A549 (cell line): ENCODE results near the gene DHX8. TPM values are rescaled to one million over a fixed set of nuclear protein-coding genes. Genes with fewer than 3 reads are reported as not detected.

Source experiments
- ATAC-seq, 2 experiments: fragments of 200-7000 bp in 1 of 2; fragments of >200 bp in 1 of 2; cut with Nextera tagmentation in 1 of 2; cut with Tn5 transposase in 1 of 2; 3 replicates each; pipeline versions ENCODE4 v1.8.0 to v1.9.1; 2018 to 2020; ENCODE audit warnings: mild to moderate bottlenecking in 1 of 2, moderate library complexity in 1 of 2
- CTCF ChIA-PET: fragments of 300-600 bp; sonication (Branson Sonifier 250); formaldehyde crosslinking; extraction: SDS; loops from one replicate; lab custom pipeline; 2021; ENCODE audit warnings: antibody characterized with exemption, inconsistent platforms; lab: Yijun Ruan, JAX
- POLR2A ChIA-PET: fragments of 350-600 bp; formaldehyde crosslinking; extraction: SDS; loops from one replicate; lab custom pipeline; 2021; ENCODE audit warnings: antibody characterized with exemption, inconsistent platforms; lab: Yijun Ruan, JAX
- DNase-seq, 2 experiments: peaks; one replicate each; pipeline versions ENCODE4 v3.0.0 to v3.0.0-alpha.2; 2011 to 2016; ENCODE audit warnings: low read depth in 1 of 2, low spot score in 1 of 2
- FAIRE-seq: peaks from 2 replicates; lab custom pipeline; 2011; peaks lifted over from hg19 to GRCh38; lab: Jason Lieb, UNC
- H3K27ac ChIP-seq, 2 experiments: fragments of >200 bp; sonication (Bioruptor Twin); formaldehyde crosslinking; 3 replicates each; pipeline ENCODE4 v1.5.1; 2016 to 2017
- H3K4me1 ChIP-seq: fragments of >200 bp; sonication (Bioruptor Twin); formaldehyde crosslinking; 3 replicates; pipeline ENCODE4 v1.6.1; 2016
- H3K4me2 ChIP-seq: fragments of >200 bp; sonication (Bioruptor Twin); formaldehyde crosslinking; 3 replicates; pipeline ENCODE4 v1.6.1; 2016
- H3K4me3 ChIP-seq: fragments of >200 bp; sonication (Bioruptor Twin); formaldehyde crosslinking; 3 replicates; pipeline ENCODE4 v1.5.1; 2016
- H3K9me3 ChIP-seq: fragments of >200 bp; sonication (Bioruptor Twin); formaldehyde crosslinking; 3 replicates; pipeline ENCODE4 v1.6.1; 2016
- EHF ChIP-seq: fragments of 250-450 bp; sonication (Bioruptor Pico); IDR thresholded peaks from 2 replicates; pipeline ENCODE4 v1.5.0; 2020; ENCODE audit warnings: mild to moderate bottlenecking
- EP300 ChIP-seq, 2 experiments: fragments of >200 bp; sonication (Bioruptor Twin); formaldehyde crosslinking; IDR thresholded peaks; 2 replicates in 1 of 2; 3 replicates in 1 of 2; pipeline ENCODE4 v1.6.1; 2016 to 2017
- ESRRA ChIP-seq: fragments of 150-350 bp; IDR thresholded peaks from 2 replicates; pipeline ENCODE4 v1.6.1; 2014; ENCODE audit warnings: mild to moderate bottlenecking, low read length, borderline replicate concordance
- FOSL2 ChIP-seq, 2 experiments: fragments of 450-650 bp in 1 of 2; fragments of >200 bp in 1 of 2; sonication (Bioruptor Twin) in 1 of 2; formaldehyde crosslinking; IDR thresholded peaks; 2 replicates each; pipeline versions ENCODE4 v1.5.0 to v1.6.1; 2016 to 2020; ENCODE audit warnings: mild to moderate bottlenecking in 1 of 2, moderate library complexity in 1 of 2
- HMGXB4 ChIP-seq: fragments of 250-450 bp; sonication (Bioruptor Pico); IDR thresholded peaks from 2 replicates; pipeline ENCODE4 v1.5.0; 2021; ENCODE audit warnings: mild to moderate bottlenecking, moderate library complexity, borderline replicate concordance
- HOXB5 ChIP-seq: fragments of 250-450 bp; sonication (Bioruptor Pico); IDR thresholded peaks from 2 replicates; pipeline ENCODE4 v1.5.0; 2020; ENCODE audit warnings: mild to moderate bottlenecking, moderate library complexity
- MAFK ChIP-seq: fragments of 450-650 bp; IDR thresholded peaks from 2 replicates; pipeline ENCODE4 v1.6.1; 2014; ENCODE audit not compliant: partially characterized antibody
- RARB ChIP-seq: fragments of 250-450 bp; sonication (Bioruptor Pico); IDR thresholded peaks from 2 replicates; pipeline ENCODE4 v1.8.0; 2021; ENCODE audit warnings: mild to moderate bottlenecking, moderate library complexity
- RNF2 ChIP-seq: fragments of 200-600 bp; sonication (generic); IDR thresholded peaks from 2 replicates; pipeline ENCODE4 v1.6.1; 2016; ENCODE audit warnings: low read depth, mild to moderate bottlenecking, antibody characterized with exemption, moderate library complexity, borderline replicate concordance
- SMC3 ChIP-seq: fragments of >200 bp; sonication (Bioruptor Twin); formaldehyde crosslinking; IDR thresholded peaks from 3 replicates; pipeline ENCODE4 v1.6.1; 2018; ENCODE audit warnings: inconsistent platforms
- SREBF2 ChIP-seq: fragments of 450-650 bp; IDR thresholded peaks from 2 replicates; pipeline ENCODE4 v1.6.1; 2014; ENCODE audit warnings: mild to moderate bottlenecking, moderate library complexity
- USF2 ChIP-seq: fragments of 450-650 bp; IDR thresholded peaks from 2 replicates; pipeline ENCODE4 v1.6.1; 2014; ENCODE audit warnings: antibody characterized with exemption
- ZFP36 ChIP-seq: fragments of 450-650 bp; IDR thresholded peaks from 2 replicates; pipeline ENCODE4 v1.6.1; 2014; ENCODE audit warnings: borderline replicate concordance; ENCODE audit not compliant: partially characterized antibody
- WGBS: methylation state at CpG from one replicate; pipeline ENCODE4 v1.1.6; 2017; ENCODE audit errors: missing lambda C conversion rate; 5-methylcytosine and 5-hydroxymethylcytosine counted together
- polyA plus RNA-seq, 4 experiments: library from polyadenylated mRNA; depleted of rRNA in 3 of 4; stranded (reverse); fragments of >200 nt; fragmentation: RNase III in 1 of 4; extraction: RNeasy Plus Mini Kit Qiagen cat#74134 plus additional on column Dnase treatment in 1 of 4; gene quantifications; 2 replicates in 3 of 4; 3 replicates in 1 of 4; pipeline ENCODE4 v1.2.3, GENCODE V29; 2011 to 2017
- TF ChIP-seq, protein P1 (sequence below): IDR thresholded peaks from 2 replicates; pipeline ENCODE4 v1.6.1; 2012; ENCODE audit warnings: low read depth, borderline replicate concordance
- TF ChIP-seq, protein P2 (sequence below): fragments of 200-600 bp; sonication (generic); IDR thresholded peaks from 2 replicates; pipeline ENCODE4 v1.6.1; 2016; ENCODE audit warnings: antibody characterized with exemption, mild to moderate bottlenecking, moderate library complexity
- TF ChIP-seq, protein P3 (sequence below): IDR thresholded peaks from 2 replicates; pipeline ENCODE4 v1.6.1; 2012
- TF ChIP-seq, protein P4 (sequence below): fragments of >200 bp; sonication (Bioruptor Twin); formaldehyde crosslinking; IDR thresholded peaks from 3 replicates; pipeline ENCODE4 v1.5.1; 2016

DHX8 gene
- polyA plus RNA-seq, 2 of the 4 experiments (the other 2 are of a cell fraction): 33.2 to 66.0 TPM

DNA sequence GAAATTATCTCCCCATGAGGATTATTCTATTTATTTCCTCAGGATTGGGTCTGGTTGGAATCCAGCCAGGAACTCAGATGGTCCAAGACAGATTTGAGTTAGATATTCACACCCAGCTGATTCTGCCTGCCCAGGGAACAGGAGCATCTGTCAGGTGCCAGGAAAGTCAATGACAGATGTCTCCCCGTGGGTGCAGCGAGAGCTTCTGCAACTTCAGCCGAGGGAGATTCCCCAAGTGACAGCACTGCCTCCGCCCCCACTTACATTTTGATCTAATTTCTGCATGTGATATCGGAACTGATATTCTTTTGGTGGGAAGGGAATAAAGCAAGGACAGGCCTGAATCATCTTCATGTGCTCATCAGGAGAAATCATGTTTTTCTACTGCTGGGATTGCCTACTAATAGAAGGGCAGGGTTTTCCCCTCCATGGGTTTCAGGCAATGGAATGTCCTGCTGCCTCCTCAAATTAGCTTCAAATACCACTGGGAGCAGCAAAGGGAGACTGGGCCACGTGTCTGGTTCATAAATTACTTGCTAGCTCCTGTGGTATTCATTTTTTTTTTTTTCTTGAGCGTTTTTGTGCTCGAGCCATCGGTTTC lies 15.7 kb upstream of the DHX8 start:
- H3K4me3 ChIP-seq: no peak overlapping the region
- DNase-seq (no peak), ATAC-seq (no peak), FAIRE-seq (no peak)
- peaks cover 31% of the 10 kb centered on the region for H3K4me1 ChIP-seq
- TF ChIP-seq ZFP36 (no peak), SMC3 (no peak), SREBF2 (no peak), RARB (CRISPR knock-in tag) (no peak)
- TF ChIP-seq, protein P1, sequence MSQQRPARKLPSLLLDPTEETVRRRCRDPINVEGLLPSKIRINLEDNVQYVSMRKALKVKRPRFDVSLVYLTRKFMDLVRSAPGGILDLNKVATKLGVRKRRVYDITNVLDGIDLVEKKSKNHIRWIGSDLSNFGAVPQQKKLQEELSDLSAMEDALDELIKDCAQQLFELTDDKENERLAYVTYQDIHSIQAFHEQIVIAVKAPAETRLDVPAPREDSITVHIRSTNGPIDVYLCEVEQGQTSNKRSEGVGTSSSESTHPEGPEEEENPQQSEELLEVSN: 0 out of 2 replicates have a peak, but pooled peaks have one; percentile 31
- TF ChIP-seq, protein P2, sequence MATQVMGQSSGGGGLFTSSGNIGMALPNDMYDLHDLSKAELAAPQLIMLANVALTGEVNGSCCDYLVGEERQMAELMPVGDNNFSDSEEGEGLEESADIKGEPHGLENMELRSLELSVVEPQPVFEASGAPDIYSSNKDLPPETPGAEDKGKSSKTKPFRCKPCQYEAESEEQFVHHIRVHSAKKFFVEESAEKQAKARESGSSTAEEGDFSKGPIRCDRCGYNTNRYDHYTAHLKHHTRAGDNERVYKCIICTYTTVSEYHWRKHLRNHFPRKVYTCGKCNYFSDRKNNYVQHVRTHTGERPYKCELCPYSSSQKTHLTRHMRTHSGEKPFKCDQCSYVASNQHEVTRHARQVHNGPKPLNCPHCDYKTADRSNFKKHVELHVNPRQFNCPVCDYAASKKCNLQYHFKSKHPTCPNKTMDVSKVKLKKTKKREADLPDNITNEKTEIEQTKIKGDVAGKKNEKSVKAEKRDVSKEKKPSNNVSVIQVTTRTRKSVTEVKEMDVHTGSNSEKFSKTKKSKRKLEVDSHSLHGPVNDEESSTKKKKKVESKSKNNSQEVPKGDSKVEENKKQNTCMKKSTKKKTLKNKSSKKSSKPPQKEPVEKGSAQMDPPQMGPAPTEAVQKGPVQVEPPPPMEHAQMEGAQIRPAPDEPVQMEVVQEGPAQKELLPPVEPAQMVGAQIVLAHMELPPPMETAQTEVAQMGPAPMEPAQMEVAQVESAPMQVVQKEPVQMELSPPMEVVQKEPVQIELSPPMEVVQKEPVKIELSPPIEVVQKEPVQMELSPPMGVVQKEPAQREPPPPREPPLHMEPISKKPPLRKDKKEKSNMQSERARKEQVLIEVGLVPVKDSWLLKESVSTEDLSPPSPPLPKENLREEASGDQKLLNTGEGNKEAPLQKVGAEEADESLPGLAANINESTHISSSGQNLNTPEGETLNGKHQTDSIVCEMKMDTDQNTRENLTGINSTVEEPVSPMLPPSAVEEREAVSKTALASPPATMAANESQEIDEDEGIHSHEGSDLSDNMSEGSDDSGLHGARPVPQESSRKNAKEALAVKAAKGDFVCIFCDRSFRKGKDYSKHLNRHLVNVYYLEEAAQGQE: no peak
- WGBS: 88% methylated on average over 9 of the region's 9 CpGs
- H3K27ac ChIP-seq: peak overlapping the region; percentile 44 to 65; a peak in 4 of 6 replicates
- POLR2A ChIA-PET: interaction anchor here (0.5 to 2.1 kb wide), 6 partner anchors 11 to 100 kb away, joined by 3 to 10 read pairs (median 3); partner anchors contain the start of gene ARL4D
- 0 out of 3 replicates have a peak overlapping the region, but pooled peaks have one; percentile 39 for H3K4me2 ChIP-seq
- H3K9me3 ChIP-seq: no peaks in the 10 kb centered on the region
- CTCF ChIA-PET: interaction anchor here (13.2 to 45.8 kb wide), 2 partner anchors 16 to 54 kb away, joined by 175 to 2036 read pairs; partner anchors contain the start of genes ARL4D and DHX8

DNA sequence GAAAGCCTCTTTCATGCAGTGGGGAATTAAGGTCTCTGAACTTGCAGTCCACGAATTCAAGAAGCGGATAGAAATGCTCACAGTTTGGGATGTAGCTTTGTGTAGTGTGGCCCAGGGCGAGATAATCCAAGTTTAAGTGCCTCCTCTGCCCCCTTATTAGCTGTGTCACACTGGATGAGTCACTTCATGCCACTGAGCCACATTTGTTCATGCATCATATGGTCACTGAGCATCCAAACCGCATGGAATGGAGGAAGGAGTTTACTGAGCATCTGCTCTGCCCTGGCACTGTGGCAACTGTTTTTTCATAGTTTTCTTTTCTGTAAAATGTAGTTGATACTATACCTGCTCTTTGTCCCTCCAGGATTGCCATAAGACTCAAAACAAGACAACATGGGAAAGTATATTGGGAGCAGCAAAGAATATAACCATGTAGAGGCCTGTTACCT lies 15.1 kb upstream of the DHX8 start:
- ChIA-PET CTCF (interaction anchor here (1.0 to 45.8 kb wide), 6 partner anchors 9 to 130 kb away, joined by 3 to 2036 read pairs (median 4); partner anchors contain the start of genes ARL4D and DHX8), POLR2A (interaction anchor here (0.8 to 2.1 kb wide), 9 partner anchors 15 to 108 kb away, joined by 3 to 10 read pairs (median 3); partner anchors contain the start of genes ARL4D and DHX8)
- Histone ChIP-seq H3K4me1 (peaks cover 31% of the 10 kb centered on the region), H3K27ac (peak overlapping the region; percentile 44 to 65; a peak in 4 of 6 replicates), H3K9me3 (no peaks in the 10 kb centered on the region), H3K4me3 (no peak overlapping the region), H3K4me2 (peak overlapping the region; percentile 39)
- ATAC-seq (peak; percentile 30 to 37; a peak in 3 of 6 replicates), DNase-seq (peak in 1 of 2 experiments; percentile 40), FAIRE-seq (no peak)
- no peak for TF ChIP-seq FOSL2 (IDR thresholded peaks at IDR 0.05)
- TF ChIP-seq FOSL2 (CRISPR knock-in tag; IDR thresholded peaks at IDR 0.05): peak; percentile 36; the same call in 1 of the 2 replicates
- TF ChIP-seq MAFK: peak; percentile 12
- no peak for TF ChIP-seq EP300 (IDR thresholded peaks at IDR 0.05)
- 64% methylated on average over 4 of the region's 4 CpGs for WGBS

- no peak overlapping the region for H3K4me3 ChIP-seq
- CTCF ChIA-PET: interaction anchor here (1.0 to 45.8 kb wide), 8 partner anchors 9 to 130 kb away, joined by 3 to 2036 read pairs (median 3); partner anchors contain the start of genes ARL4D and DHX8
- TF ChIP-seq USF2 (peak; percentile 50; the same call in 1 of the 2 replicates), RNF2 (no peak), ZFP36 (no peak), HMGXB4 (CRISPR knock-in tag) (no peak), EHF (CRISPR knock-in tag) (no peak), ESRRA (no peak), FOSL2 (IDR thresholded peaks at IDR 0.05) (no peak), FOSL2 (CRISPR knock-in tag; IDR thresholded peaks at IDR 0.05) (peak; percentile 67), HOXB5 (CRISPR knock-in tag) (no peak)
- TF ChIP-seq, protein P3, sequence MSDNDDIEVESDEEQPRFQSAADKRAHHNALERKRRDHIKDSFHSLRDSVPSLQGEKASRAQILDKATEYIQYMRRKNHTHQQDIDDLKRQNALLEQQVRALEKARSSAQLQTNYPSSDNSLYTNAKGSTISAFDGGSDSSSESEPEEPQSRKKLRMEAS: 0 out of 2 replicates have a peak, but pooled peaks have one; percentile 34
- TF ChIP-seq, protein P4, sequence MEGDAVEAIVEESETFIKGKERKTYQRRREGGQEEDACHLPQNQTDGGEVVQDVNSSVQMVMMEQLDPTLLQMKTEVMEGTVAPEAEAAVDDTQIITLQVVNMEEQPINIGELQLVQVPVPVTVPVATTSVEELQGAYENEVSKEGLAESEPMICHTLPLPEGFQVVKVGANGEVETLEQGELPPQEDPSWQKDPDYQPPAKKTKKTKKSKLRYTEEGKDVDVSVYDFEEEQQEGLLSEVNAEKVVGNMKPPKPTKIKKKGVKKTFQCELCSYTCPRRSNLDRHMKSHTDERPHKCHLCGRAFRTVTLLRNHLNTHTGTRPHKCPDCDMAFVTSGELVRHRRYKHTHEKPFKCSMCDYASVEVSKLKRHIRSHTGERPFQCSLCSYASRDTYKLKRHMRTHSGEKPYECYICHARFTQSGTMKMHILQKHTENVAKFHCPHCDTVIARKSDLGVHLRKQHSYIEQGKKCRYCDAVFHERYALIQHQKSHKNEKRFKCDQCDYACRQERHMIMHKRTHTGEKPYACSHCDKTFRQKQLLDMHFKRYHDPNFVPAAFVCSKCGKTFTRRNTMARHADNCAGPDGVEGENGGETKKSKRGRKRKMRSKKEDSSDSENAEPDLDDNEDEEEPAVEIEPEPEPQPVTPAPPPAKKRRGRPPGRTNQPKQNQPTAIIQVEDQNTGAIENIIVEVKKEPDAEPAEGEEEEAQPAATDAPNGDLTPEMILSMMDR: no peak
- FAIRE-seq: peak; percentile 49
- peaks cover 31% of the 10 kb centered on the region for H3K4me1 ChIP-seq
- DNase-seq: peak in 1 of 2 experiments; percentile 73
- H3K9me3 ChIP-seq: no peaks in the 10 kb centered on the region
- peak; percentile 62 to 79; a peak in 5 of 6 replicates for ATAC-seq
- H3K27ac ChIP-seq: peak overlapping the region; percentile 48 to 65; a peak in 5 of 6 replicates
- H3K4me2 ChIP-seq: peak overlapping the region; percentile 39
- WGBS: 28% methylated on average over 4 of the region's 4 CpGs
- POLR2A ChIA-PET: interaction anchor here (0.8 to 2.1 kb wide), 9 partner anchors 15 to 108 kb away, joined by 3 to 10 read pairs (median 3); partner anchors contain the start of genes ARL4D and DHX8
These were observed 14.6 kb upstream of the DHX8 start for GRCh38 chr17:43469145-43469544.
